HG03457 (cell line): Measurements from ENCODE around the gene SLIT1.

Experiments
- ATAC-seq: cut with Tn5 transposase; IDR thresholded peaks from one replicate; pipeline ENCODE4 v1.9.1; 2021; ENCODE audit warnings: moderate number of reproducible peaks; ENCODE audit not compliant: unreplicated experiment

SLIT1 gene

DNA sequence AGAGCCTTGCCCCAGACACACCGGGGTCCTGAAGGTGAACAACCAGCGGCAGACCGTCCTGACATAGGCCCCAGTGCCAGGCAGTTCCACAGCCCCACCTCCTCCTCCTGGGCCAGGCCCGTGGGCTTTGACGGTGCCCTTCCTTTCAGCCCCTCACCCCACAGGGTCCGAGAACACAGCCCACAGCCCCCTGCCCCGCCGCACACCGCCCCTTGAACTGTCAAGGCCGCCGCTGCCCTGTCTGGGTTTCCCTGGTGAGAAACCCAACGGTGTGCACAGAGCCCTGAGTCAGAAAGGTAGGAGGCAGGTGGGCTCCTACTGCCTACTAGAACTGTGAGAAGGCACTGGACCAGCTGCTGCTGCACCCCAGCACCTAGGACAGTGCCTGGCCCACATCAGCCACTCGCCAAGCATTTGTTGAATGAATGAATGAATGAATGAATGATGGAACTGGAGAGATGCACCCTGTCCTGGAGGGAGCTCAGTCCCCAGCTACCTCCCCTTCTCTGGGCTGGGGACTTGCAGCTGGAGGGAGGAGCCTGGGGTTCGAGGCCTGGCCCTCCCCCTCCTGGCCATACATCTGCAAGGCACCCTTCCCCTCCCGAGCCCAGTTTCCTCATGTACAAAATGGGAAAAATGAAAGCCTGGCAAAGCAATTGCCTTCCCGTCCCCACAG is 117.9 kb downstream of the SLIT1 start:
- ATAC-seq = no peak

DNA sequence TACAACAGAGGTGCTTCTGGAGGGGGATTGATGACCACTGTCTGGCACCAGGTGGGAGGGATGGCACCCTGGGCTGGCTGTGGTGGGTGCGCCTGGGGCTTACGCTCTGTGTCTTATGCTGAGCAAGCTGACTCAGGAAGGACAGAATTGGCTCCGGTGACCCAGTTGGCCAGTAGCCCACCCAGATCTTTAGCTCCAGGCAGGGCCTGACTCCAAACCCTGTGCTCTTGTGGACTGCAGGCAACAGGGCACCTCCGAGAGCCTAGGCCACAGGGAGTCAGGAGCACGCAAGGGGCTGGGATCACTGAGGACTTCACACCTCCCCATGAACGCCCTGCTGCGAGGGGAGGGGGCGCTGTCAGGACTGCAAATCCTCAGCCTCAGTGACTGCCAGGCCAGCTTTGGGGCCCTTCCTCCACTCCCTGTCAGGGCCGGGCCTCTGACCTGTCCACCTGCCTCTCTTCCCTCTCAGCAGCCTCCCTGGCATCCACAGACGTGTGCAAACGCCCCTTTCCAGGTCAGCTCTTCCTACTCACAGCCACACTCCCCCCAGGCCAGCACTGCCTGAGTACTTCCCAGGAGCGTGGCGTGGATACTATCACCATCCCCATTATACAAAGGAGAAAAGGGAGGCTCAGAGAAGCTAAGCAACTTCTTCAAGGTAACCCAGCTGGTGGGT is 118.7 kb downstream of the SLIT1 start:
- ATAC-seq = no peak

DNA sequence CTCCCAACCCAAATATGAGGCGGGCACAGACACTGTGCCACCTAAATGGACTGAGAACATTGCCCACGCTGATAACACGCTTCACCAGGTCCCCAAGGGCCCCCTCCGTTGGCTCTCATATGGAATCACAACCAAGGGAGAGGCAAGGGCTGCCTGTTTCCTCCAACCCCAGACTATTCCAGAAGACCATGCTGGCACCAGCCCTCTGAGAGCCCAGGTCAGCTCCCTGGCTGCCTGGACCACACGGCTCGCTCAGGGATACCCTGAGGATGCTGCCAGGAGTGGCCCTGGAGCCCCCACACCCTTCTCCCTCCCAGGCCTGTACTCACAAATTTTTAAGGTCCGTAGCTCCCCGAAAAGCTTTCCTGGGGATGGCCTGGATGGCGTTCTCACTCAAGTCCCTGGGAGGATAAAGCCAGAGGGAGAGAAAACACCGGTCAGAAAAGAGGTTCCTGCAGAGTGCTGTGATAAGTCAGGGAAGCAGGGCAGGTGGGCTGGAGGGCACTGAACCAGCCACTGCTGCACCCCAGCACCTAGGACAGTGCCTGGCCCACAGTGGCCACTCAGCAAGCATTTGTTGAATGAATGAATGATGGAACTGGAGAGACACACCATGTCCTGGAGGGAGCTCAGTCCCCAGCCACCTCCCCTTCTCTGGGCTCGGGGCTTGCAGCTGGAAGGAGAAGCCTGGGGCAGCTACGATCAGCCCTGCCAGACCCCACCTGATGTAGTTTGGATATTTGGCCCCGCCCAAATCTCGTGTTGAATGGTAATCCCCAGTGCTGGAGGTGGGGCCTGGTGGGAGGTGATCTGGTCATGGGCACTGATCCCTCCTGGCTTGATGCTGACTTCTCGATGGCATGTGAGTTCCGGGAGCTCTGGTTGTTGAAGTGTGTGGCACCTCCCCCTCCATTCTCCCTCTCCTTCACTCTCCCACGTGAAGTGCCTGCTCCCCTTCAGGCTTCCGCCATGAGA is 119.8 kb downstream of the SLIT1 start:
- no peak for ATAC-seq

DNA sequence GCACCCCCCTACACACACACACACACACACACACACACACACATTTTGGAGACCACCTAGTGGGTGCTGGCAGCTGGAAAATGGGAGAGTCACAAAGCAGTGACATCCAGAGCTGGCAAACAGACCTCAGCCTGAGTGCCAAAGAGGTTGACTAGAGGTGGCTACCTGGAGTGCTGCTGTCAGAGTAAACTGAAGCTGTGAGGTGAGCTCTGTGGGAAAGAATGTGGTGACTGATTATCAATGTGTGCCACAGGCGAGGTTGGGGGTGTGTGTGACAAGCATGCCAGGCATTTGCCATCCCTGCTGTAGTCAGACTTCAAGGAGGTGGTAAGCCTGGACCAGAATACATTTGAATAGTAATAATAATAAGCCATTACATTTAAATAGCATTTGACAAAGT is 120.6 kb downstream of the SLIT1 start:
- ATAC-seq = no peak

DNA sequence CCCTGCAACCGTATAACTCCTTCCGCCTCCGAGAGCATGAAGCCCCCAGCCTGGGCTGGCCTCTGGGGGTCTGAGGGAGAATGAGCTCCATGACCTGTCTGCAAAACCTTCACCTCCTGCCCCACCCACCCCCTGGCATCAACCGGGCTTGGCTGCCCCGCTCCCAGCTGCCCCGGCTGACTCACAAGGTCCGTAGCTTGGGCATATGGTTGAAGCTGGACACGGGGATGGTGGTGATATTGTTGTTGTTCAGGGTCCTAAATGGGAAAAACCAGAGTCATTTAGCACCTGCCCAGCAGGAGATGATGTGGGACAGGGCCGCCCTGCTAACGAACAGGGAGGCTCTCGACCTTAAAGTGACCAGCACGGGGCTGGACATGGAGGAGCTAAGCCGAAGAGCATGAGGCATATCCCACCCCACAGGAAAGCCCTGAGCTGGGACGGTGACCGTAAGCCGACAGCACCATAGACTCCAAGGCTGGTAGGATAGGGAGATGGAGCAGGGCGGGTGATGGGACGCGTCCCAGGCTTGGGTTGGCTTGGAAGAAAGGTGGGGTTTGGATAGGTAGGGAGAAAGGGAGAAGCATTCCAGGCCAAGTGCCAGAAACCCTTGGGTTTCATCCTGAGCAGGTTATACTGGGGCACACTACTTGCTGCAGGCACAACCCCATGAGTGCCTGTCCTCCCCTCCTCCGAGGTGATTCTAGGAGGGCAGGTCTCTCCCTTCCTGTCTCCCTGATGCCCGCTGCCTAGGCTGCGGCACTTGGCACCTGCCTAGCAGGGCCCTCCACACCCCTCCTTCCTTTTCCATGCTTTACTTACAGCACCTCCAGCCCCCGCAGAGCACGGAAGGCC is 121.5 kb downstream of the SLIT1 start:
- no peak for ATAC-seq

DNA sequence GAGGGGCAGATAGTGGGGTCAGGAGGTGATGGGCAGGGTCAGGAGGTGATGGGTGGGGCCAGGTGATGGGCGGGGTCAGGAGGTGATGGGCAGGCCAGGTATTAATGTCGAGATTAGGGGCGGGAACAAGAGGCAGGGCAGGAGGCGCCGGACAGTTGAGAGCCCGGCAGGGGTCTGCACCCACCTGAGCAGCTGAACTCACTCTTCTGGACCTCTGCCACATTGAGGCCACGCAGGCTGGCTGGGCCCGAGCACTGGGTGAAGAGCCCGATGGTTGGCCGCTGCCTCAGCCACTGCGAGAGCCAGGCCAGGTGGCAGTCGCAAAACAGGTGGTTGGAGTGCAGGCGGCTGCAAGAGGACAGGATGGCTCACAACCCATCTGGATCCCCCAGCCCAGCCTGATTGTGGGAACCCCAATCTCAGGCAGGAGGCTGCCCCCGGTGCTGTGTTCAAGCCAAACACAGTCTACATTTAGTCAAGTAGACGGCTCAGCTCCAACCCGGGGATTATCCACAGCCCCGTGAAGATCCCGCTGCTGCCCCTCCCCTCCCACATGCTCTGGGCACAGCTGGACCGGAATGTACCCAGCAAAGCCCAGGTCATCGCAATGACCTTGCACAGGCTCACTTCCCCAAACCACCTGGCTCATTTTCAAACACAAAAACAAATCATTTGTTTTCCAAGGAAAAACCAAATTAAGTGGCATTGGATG is 122.3 kb downstream of the SLIT1 start:
- ATAC-seq = no peak

DNA sequence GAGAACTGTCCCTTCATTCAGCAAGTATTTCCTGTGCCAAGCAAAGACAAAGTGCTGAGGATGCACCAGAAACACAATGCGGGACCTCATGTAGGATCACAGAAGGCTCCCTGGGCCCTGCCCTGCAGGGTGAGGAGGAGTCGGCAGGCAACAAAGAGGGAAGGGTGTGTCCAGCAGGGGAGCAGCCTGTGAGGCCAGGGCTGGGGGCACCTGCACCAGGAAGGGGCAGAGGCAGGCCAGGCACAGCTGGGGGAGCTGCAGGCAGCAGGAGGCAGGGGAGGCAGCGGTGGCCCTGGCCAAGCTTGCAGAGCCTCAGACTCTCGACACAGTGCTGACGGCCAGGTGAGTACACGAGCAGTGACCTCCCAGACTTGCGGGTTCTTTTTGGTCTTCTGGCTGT is 123.3 kb downstream of the SLIT1 start:
- ATAC-seq = no peak

DNA sequence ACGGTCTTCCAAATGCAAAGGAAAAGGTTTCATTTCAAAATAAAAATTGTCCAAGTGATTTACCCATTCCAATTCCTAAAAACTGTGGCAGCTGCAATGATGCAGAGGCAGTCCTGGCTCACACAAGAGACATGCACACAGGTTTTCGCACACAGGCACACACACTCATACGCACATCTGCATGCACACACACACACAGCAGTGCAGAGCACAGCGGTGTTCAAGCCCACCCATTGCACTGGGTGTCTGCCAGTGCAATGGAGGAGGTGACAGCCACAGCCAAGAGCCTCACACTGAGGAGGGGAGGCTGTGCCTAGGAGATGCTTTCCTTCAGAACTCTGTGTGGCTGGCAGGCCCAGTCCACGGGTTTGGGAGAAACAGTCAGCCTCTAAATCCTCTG is 123.7 kb downstream of the SLIT1 start:
- ATAC-seq = no peak

DNA sequence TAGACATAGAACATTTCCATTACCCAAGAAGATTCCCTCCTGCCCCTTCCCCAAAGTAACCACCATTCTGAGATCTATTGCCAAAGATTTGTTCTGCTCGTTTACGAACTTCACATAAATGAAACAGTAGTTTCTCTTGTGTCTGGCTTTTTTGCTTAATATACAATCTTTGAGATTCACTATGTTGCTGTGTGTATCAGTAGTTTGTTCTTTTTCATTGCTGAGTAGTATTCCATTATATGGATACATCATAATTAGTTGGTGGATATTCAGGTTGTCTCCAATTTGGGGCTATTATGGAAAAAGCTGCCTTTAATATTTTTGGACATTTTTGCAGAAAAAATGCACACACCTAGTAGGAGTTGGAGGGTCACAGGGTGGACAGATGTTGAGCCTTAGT is 124.3 kb downstream of the SLIT1 start:
- ATAC-seq = no peak

DNA sequence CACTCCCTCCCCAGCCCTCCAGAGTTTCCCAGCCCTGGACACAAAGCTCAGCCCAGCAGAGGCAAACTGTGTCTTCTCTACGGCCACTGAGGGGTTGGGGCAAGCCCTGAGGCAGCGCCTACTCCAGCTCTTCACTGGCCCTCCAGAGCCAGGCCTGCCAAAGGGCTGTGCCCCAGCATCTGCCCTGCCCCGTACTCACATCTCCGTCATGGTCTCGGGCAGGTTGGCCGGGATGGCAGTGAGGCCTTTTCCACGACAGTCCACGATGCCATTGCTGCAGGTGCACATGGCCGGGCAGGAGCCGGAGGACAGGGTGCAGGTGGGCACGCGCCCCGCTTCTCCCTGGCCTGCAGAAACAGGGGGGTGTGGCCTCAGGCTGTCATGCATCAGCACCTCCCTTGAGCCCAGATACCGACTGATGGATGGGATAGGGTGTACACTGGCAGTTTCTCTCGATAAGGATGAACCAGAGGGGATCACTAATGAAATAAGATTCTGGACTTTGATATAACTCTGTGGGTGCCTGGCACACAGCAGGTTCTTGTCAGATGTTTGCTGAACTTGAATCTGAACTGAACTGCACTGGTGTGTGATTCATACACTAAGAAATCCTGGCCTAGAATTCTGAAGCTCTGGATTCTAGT is 125.2 kb downstream of the SLIT1 start:
- ATAC-seq = no peak

DNA sequence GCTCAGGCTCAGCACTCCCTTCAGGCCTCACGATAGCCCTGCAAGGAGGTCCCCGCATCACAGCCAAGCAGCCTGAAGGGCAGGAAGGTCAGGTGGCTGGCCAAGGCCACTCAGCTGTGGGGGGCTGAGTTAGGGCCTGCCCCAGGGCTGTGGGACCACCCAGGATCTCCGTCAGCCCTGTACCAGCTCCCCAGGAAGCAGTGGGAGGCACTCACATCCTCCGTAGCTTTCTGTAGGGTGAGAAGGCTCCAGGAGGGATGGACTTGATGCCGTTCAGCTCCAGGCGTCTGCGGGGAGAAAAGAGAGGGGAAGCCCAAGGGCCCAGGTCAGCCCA is 125.9 kb downstream of the SLIT1 start:
- ATAC-seq = no peak

DNA sequence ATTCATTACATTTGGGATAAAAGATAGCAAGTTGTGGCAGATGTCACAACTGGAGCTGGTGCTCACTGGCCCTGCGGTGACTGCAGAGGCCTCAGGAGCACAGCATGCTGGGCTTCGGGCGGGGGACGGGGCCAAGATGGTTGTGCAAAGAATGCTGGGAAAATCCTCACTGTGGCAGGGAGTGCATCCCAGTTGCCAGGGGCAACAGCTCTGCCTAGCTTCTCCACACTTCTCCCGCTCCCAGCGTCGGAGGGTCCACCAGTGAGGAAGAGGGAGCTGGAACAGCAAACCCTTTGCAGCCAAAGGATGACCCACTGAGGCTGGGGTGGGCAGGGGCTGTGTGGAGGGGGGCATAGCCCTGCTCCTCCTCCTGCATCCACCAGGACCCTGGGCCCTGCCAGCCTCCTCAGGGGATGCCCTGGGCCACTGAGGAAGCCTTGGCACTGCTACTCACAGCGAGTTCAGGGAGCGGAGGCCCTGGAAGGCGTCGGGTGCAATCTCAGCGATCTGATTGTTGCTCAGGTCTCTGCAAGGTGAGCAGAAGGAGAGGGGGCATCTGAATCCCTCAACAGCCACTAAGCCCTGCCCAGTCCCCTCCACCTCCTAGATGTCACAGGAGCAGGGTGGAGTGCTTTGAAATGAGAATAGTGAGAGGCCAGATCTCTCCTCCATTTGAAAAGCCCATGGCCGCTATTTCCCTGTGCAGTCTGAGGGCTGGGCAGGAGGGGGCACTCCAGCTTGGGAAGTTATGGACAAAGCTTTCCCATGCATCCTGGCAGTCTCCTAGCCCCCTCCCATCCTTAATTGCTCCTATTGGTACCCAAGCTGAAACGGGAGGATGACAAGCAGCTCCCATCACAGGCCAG is 126.5 kb downstream of the SLIT1 start:
- ATAC-seq = no peak

DNA sequence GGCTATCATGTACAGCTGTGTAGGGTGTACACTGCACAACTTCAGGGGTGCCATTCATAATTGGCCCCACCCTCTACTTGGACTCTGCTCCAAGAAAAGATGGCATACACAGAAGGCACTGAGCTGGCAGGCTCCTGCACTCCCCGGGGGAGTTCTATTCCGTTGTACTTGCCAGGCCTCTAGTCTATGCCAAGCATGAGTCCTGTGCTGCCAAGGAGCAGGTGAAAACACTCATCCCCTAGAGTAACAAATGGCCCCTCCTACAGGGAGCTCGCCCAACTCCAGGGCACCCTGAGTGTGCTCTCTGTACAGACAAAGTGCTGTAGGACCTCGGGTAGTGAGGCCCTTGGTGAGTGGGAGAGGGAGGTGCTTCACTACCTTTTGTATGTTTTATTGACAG is 127.2 kb downstream of the SLIT1 start:
- ATAC-seq = no peak

DNA sequence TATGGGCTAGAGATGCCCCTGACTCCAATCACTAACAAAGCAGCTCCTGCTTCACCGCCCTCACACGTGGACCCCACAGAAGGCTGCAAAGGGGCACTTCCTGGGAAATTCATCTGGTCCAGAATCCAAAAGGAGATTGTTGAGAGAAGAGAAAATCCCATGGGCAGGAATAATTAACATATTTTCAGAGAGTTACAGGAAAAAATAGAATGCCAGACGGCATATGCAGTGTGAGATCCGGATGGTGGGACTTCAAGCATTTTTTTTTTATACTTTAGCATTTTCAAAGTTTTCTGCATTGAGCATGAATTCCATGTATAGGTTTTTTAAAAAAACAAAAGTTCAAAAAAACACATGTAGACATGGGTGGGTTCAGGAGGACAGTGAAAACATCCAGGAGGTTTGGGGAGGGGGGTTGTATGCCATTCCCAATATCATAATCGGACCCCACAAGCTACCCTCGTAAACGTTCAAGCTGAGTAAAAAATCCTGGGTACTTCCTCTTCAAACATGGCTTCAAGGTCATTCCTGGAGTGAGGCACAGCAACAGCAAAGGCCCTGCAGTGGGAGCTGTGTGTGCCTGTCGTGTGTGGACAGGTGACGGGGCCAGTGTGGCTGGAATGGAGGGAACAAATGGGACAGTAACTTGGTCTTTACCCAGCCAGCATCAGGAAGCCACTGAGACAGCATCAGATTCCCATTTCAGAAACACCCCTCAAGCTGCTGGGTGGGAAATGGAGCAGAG is 128.1 kb downstream of the SLIT1 start:
- ATAC-seq = no peak

DNA sequence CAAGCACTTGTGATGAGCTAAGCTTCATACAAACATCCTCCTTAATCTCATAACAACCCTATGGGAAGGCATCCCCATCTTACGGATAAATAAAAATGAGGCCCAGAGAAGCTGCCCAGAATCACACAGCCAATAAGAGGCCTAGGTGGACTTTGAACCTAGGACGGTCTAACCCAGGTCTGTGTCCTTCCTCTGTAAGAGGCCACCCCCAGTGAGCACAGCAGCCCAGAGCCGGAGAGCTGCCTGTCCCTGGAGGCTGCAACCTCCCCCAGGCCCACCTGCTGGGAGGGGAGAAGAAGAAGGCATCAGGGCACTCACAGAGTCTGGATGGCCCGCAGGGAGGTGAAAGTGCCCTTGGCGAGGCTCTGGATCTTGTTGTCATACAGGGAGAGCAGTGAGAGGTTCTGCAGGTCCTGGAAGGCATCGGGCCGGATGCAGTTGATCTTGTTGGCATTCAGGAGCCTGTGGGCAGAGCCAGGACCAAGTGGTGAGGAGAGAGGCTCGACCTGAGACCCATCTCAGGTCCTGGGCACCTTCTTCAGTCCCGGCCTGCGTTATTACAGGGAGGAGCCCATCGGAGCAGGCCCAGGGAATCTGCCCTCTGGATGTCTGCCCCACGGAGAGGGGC is 129.6 kb downstream of the SLIT1 start:
- ATAC-seq = no peak

DNA sequence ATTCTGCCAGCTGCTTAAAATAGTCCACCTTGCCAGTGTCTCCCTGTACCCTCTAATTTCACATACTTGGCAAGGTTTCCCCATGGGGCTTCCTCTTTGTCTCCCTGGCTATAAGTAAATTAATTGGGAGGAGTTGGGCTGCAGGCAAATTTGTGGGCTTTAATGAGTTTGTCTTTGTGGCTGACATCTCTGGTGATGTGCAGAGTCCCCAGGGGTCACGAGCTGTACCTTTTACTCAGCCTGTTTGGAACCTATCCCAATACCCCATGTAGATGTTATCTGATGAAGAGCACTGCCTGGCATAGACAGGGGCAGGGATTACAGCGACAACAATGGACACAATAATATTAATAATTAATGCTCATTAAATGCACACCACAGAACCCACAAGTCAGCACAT is 132.5 kb downstream of the SLIT1 start:
- no peak for ATAC-seq

DNA sequence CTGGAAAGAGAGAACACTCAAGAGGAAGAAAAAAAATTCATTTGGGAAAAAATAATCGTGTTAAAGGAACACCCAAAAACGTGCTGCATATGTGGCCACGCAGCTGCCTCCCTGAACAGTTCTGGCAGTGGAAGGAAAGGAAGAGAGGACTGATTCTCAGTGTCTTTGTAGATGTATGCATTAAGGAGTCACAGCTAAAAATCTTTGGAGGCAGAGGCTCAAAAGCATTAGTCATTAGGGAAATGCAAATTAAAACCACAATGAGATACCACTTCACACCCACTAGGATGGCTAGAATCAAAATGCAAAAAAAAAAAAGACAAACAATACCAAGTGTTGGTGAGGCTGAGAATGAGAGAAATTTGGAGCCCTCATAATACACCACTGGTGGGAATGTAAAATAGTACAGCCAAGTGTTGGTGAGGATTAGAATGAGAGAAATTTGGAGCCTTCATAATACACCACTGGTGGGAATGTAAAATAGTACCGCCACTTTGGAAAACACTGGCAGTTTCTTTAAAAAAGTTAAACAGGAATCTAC is 134.7 kb downstream of the SLIT1 start:
- no peak for ATAC-seq
